ENCODE results near the gene C15orf61. TPM values are rescaled to one million over a fixed set of nuclear protein-coding genes. Genes with fewer than 3 reads are reported as not detected.

The C15orf61 gene
- total and polyA plus RNA-seq, 2 donors (not counting 1 experiment from before 2014, with no cell fraction given), result 6.1 to 6.3 TPM

DNA sequence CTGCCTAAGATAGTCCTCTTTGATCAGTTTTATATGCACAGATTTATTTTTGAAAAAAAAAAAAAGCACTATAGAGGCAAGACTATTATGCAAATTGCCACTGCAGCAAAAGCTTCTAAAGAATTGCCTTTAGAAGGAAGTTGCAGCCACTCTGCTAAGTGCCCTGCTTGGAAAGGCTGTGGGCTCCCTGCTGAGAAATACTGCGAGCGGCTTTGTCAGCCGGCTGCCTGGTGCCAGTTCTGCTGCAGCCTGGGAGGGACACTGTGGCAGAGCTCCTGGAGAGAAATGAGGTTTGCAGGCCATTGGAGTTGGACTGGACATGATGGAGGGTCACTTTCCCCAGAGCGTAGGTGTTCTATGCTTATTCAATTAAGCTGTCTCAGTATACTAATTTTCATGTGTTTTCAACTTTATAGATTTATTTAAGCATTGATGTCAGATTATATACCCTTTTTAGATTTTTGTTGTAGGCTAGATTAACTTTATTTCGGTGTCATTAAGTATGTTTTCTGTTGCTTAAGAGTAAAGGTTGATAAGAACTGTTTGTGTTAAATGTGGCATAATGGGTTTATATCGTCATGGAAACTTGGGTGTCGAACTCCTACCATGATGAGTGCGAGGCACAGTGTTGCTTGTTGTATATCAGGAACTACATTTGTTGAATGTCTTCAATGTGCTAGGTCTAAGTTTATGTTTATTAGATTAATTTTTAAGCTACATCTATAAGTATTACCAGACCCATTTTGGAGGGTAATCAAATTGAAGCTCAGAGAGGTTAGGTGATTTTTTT is 28.1 kb downstream of the C15orf61 start:
- Histone ChIP-seq H3K4me1 (ENCODE audit: control insufficient read depth in 2 of 2, insufficient read depth in 2 of 2, low read length in 2 of 2) (peaks cover 3 to 8% of the 10 kb centered on the region in 2 donors), H3K9me3 (ENCODE audit: control extremely low read depth in 1 of 3, control insufficient read depth in 2 of 3, insufficient read depth in 1 of 3, low read length in 2 of 3) (no peaks in the 10 kb centered on the region), H3K4me2 (replicated peaks; ENCODE audit: low read depth, low read length, poor library complexity, severe bottlenecking) (no peak overlapping the region), H3K36me3 (replicated peaks in 1 of 2; ENCODE audit: control extremely low read depth in 1 of 2, control insufficient read depth in 1 of 2, extremely low read depth in 1 of 2, insufficient read depth in 2 of 2, low read length in 1 of 2) (peaks cover 3 to 15% of the 10 kb centered on the region in 2 experiments), H3K9ac (ENCODE audit: low read length) (no peak overlapping the region), H4K20me1 (ENCODE audit: control insufficient read depth, insufficient read depth, low read length, poor library complexity, severe bottlenecking) (no peaks in the 10 kb centered on the region), H3K4me3 (ENCODE audit: control extremely low read depth in 1 of 5, extremely low read depth in 1 of 5, insufficient read depth in 1 of 5, low read depth in 2 of 5, low read length in 4 of 5) (no peak overlapping the region), H3K27ac (ENCODE audit: low read length in 2 of 2) (no peak overlapping the region), H3K79me2 (ENCODE audit: control insufficient read depth, insufficient read depth, low read length) (peaks cover 6% of the 10 kb centered on the region), H3K27me3 (replicated peaks in 1 of 4; ENCODE audit: control extremely low read depth in 1 of 4, control insufficient read depth in 3 of 4, insufficient read depth in 4 of 4, low read length in 3 of 4) (no peaks in the 10 kb centered on the region), H2AFZ (ENCODE audit: insufficient read depth, low read depth, low read length, poor library complexity, severe bottlenecking) (no peak overlapping the region)
- WGBS (ENCODE audit: insufficient coverage), result 76% methylated on average over 4 of the region's 8 CpGs
- no peak for ATAC-seq (ENCODE audit: low read depth)
- H3K4me1 Mint-ChIP-seq, result peaks cover 23% of the 10 kb centered on the region
- H3K27me3 Mint-ChIP-seq, result no peaks in the 10 kb centered on the region
- ChIA-PET POLR2A (no interaction called here), CTCF (interaction anchor here (0.6 to 1.2 kb wide), 2 partner anchors 15 to 37 kb away, joined by 3 read pairs; no protein-coding TSS in a partner anchor)
- H3K9me3 Mint-ChIP-seq (ENCODE audit: insufficient read depth), result no peaks in the 10 kb centered on the region
- intact Hi-C loops (cut with micrococcal nuclease), result no loop called here
- DNase-seq, result no peak
- TF ChIP-seq EZH2 (IDR thresholded peaks at IDR 0.05; ENCODE audit: borderline replicate concordance, insufficient read depth, low read depth, low read length, poor library complexity, severe bottlenecking), result no peak
- TF ChIP-seq, protein P1, sequence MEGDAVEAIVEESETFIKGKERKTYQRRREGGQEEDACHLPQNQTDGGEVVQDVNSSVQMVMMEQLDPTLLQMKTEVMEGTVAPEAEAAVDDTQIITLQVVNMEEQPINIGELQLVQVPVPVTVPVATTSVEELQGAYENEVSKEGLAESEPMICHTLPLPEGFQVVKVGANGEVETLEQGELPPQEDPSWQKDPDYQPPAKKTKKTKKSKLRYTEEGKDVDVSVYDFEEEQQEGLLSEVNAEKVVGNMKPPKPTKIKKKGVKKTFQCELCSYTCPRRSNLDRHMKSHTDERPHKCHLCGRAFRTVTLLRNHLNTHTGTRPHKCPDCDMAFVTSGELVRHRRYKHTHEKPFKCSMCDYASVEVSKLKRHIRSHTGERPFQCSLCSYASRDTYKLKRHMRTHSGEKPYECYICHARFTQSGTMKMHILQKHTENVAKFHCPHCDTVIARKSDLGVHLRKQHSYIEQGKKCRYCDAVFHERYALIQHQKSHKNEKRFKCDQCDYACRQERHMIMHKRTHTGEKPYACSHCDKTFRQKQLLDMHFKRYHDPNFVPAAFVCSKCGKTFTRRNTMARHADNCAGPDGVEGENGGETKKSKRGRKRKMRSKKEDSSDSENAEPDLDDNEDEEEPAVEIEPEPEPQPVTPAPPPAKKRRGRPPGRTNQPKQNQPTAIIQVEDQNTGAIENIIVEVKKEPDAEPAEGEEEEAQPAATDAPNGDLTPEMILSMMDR (IDR thresholded peaks at IDR 0.05), result no peak
- no peak overlapping the region for H3K27ac Mint-ChIP-seq
- H3K4me3 Mint-ChIP-seq, result no peak overlapping the region

GRCh38 chr15:67549736-67550135 is 28.8 kb downstream of the C15orf61 start:
- WGBS (ENCODE audit: insufficient coverage), result no CpG with 5 or more reads among the region's 3 CpGs
- POLR2A ChIA-PET, result no interaction called here
- CTCF ChIA-PET, result interaction anchor here (1.2 kb wide), 1 partner anchor 38 kb away, joined by 3 read pairs; no protein-coding TSS in a partner anchor
- Histone ChIP-seq H3K9ac (ENCODE audit: low read length) (no peak overlapping the region), H2AFZ (ENCODE audit: insufficient read depth, low read depth, low read length, poor library complexity, severe bottlenecking) (no peak overlapping the region), H3K27ac (ENCODE audit: low read length in 2 of 2) (no peak overlapping the region), H3K9me3 (ENCODE audit: control extremely low read depth in 1 of 3, control insufficient read depth in 2 of 3, insufficient read depth in 1 of 3, low read length in 2 of 3) (no peaks in the 10 kb centered on the region), H3K27me3 (replicated peaks in 1 of 4; ENCODE audit: control extremely low read depth in 1 of 4, control insufficient read depth in 3 of 4, insufficient read depth in 4 of 4, low read length in 3 of 4) (no peaks in the 10 kb centered on the region), H3K4me3 (ENCODE audit: control extremely low read depth in 1 of 5, extremely low read depth in 1 of 5, insufficient read depth in 1 of 5, low read depth in 2 of 5, low read length in 4 of 5) (no peak overlapping the region), H4K20me1 (ENCODE audit: control insufficient read depth, insufficient read depth, low read length, poor library complexity, severe bottlenecking) (peaks cover 2% of the 10 kb centered on the region), H3K4me1 (ENCODE audit: control insufficient read depth in 2 of 2, insufficient read depth in 2 of 2, low read length in 2 of 2) (peaks cover 3 to 8% of the 10 kb centered on the region in 2 donors), H3K79me2 (ENCODE audit: control insufficient read depth, insufficient read depth, low read length) (peaks cover 6% of the 10 kb centered on the region), H3K4me2 (replicated peaks; ENCODE audit: low read depth, low read length, poor library complexity, severe bottlenecking) (no peak overlapping the region), H3K36me3 (replicated peaks in 1 of 2; ENCODE audit: control extremely low read depth in 1 of 2, control insufficient read depth in 1 of 2, extremely low read depth in 1 of 2, insufficient read depth in 2 of 2, low read length in 1 of 2) (peaks cover 3 to 15% of the 10 kb centered on the region in 2 experiments)
- peaks cover 18% of the 10 kb centered on the region for H3K4me1 Mint-ChIP-seq
- no peak for TF ChIP-seq EZH2 (IDR thresholded peaks at IDR 0.05; ENCODE audit: borderline replicate concordance, insufficient read depth, low read depth, low read length, poor library complexity, severe bottlenecking)
- TF ChIP-seq, protein P1 (IDR thresholded peaks at IDR 0.05), result no peak
- H3K9me3 Mint-ChIP-seq (ENCODE audit: insufficient read depth), result no peaks in the 10 kb centered on the region
- DNase-seq (no peak), ATAC-seq (ENCODE audit: low read depth) (no peak)
- H3K27me3 Mint-ChIP-seq, result no peaks in the 10 kb centered on the region
- no peak overlapping the region for H3K27ac Mint-ChIP-seq
- intact Hi-C loops (cut with micrococcal nuclease), result no loop called here
- H3K4me3 Mint-ChIP-seq, result no peak overlapping the region

All from B cell (primary cell).